ENCODE results near the gene THAP7. TPM values are rescaled to one million over a fixed set of nuclear protein-coding genes. Genes with fewer than 3 reads are reported as not detected.
"Not testable (repeated sequence)": the region's sequence is repeated elsewhere in the genome, so short reads cannot be mapped to it uniquely, and the experiment has no call there.

THAP7 gene
- total RNA-seq, 1 experiment from 2014 or later: 24.6 TPM

DNA sequence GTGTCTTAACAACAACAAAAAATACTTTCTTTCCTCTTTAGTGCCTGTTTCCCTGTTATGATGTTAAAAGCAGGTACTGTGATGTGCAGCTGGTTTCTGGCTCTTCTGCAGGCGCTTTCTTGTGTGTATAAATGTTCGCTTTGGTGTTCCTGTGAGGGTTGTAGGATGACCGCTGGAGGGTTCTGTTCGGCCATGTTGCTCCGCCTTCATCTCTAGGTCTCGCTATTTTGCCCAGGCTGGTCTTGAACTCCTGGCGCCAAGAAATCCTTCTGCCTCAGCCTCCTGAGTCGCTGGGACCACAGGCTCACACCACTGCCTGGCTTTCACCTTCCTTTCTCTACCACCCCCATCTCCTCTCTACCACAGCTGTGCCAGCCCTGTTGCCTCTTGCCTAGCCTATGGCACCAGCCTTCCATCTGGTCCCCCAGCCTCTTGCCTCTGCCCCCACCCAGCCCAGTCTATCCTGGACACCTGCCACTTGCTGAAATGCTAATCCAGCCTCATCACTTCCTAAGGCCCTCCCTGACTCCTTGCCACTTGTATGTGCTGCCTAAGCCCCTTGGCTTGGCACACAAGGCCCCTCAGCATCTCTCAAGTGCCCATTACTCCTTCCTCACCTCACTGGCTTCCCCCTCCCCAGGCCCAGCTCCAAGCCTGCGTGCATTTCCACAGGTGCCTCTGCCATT lies 49.4 kb upstream of the THAP7 start:
- no peak overlapping the region for H4K8ac ChIP-seq (replicated peaks; ENCODE audit: insufficient read length, low read depth, low read length)
- no peak overlapping the region for H2BK12ac ChIP-seq (ENCODE audit: insufficient read length, low read depth, low read length)
- peaks cover 5% of the 10 kb centered on the region; the same call in 1 of the 2 replicates for H3K4me1 ChIP-seq (ENCODE audit: insufficient read depth, low read length)
- no peaks in the 10 kb centered on the region for H3K79me1 ChIP-seq (ENCODE audit: insufficient read depth, low read depth, low read length, poor library complexity, severe bottlenecking)
- H3K79me2 ChIP-seq (ENCODE audit: insufficient read depth, low read length): no peaks in the 10 kb centered on the region
- no peaks in the 10 kb centered on the region for H3K36me3 Mint-ChIP-seq (ENCODE audit: insufficient read depth in 1 of 3, low read depth in 3 of 3)
- H3K9ac ChIP-seq (ENCODE audit: extremely low read depth, insufficient read length, low read length): no peak overlapping the region
- H2AK5ac ChIP-seq (ENCODE audit: insufficient read length, low read length): no peak overlapping the region
- H3K4me3 Mint-ChIP-seq: no peak overlapping the region
- no peak overlapping the region for H4K5ac ChIP-seq (ENCODE audit: insufficient read length, low read depth, low read length)
- no peak overlapping the region for H3T11ph ChIP-seq (ENCODE audit: low read length)
- no peak for DNase-seq
- H3K18ac ChIP-seq (ENCODE audit: insufficient read length, low read depth, low read length): no peak overlapping the region
- H2BK5ac ChIP-seq (ENCODE audit: insufficient read length, low read length): no peak overlapping the region
- H3K4ac ChIP-seq (ENCODE audit: low read depth, low read length): no peak overlapping the region
- H3K4me2 ChIP-seq (ENCODE audit: insufficient read depth, insufficient read length, low read length): no peak overlapping the region
- H3K14ac ChIP-seq (ENCODE audit: insufficient read depth, low read length): peak overlapping the region; percentile 5; the same call in 1 of the 2 replicates
- no peak overlapping the region for H4K91ac ChIP-seq (ENCODE audit: insufficient read length, low read depth, low read length)
- H3K9me3 ChIP-seq (ENCODE audit: control insufficient read depth, low read depth, low read length): no peaks in the 10 kb centered on the region
- no peaks in the 10 kb centered on the region for H4K20me1 ChIP-seq (ENCODE audit: control insufficient read depth, insufficient read depth, insufficient read length)
- no peak overlapping the region for H2BK20ac ChIP-seq (ENCODE audit: low read depth, low read length, poor library complexity, severe bottlenecking)
- peaks cover 23 to 31% of the 10 kb centered on the region in 2 experiments for H3K4me1 Mint-ChIP-seq
- no peaks in the 10 kb centered on the region for H3K23me2 ChIP-seq (ENCODE audit: insufficient read length, low read depth, low read length, poor library complexity, severe bottlenecking)
- peaks cover 2% of the 10 kb centered on the region for H3K27me3 Mint-ChIP-seq (ENCODE audit: low read depth)
- WGBS (ENCODE audit: extremely low coverage, insufficient read length, low lambda C conversion rate): no CpG with 5 or more reads among the region's 9 CpGs
- H3K9me3 Mint-ChIP-seq: no peaks in the 10 kb centered on the region; a peak in 1 of 5 replicates
- H3K27ac Mint-ChIP-seq: peak overlapping the region in 2 of 3 experiments; percentile 8 to 81; a peak in 4 of 7 replicates
- H2BK120ac ChIP-seq (ENCODE audit: low read depth, low read length, poor library complexity, severe bottlenecking): no peak overlapping the region
- no peak overlapping the region for H2BK15ac ChIP-seq (ENCODE audit: low read depth, low read length)
- no peak overlapping the region for H3K27ac ChIP-seq (ENCODE audit: insufficient read length, low read depth, low read length)
- TF ChIP-seq, protein P1, sequence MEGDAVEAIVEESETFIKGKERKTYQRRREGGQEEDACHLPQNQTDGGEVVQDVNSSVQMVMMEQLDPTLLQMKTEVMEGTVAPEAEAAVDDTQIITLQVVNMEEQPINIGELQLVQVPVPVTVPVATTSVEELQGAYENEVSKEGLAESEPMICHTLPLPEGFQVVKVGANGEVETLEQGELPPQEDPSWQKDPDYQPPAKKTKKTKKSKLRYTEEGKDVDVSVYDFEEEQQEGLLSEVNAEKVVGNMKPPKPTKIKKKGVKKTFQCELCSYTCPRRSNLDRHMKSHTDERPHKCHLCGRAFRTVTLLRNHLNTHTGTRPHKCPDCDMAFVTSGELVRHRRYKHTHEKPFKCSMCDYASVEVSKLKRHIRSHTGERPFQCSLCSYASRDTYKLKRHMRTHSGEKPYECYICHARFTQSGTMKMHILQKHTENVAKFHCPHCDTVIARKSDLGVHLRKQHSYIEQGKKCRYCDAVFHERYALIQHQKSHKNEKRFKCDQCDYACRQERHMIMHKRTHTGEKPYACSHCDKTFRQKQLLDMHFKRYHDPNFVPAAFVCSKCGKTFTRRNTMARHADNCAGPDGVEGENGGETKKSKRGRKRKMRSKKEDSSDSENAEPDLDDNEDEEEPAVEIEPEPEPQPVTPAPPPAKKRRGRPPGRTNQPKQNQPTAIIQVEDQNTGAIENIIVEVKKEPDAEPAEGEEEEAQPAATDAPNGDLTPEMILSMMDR (conservative IDR thresholded peaks at IDR 0.05): no peak
- no peak overlapping the region for H3K23ac ChIP-seq (ENCODE audit: insufficient read length, low read depth, low read length)
- no peak overlapping the region for H3K56ac ChIP-seq (ENCODE audit: insufficient read length, low read depth, low read length)
- H3K27me3 ChIP-seq (ENCODE audit: insufficient read depth, low read length): no peaks in the 10 kb centered on the region
- no peak overlapping the region for H2AFZ ChIP-seq (ENCODE audit: low read length)

DNA sequence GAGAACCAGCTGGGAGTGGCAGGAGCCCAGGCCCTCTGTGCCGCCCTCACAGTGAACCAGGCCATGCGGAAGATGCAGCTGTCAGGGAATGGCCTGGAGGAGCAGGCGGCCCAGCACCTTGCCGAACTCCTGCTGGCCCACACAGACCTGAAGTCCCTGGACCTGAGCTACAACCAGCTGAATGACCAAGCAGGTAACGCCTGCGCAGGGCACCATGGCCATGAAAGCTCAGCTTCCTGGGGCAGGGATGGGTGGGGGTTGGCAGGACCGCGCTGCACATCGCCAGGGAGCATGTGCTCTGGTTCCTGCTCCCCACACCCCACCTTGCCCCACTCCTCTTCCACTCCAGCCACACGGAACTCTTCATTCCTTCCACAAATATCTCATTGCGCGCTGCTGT lies 47.0 kb upstream of the THAP7 start:
- H3K79me2 ChIP-seq (ENCODE audit: insufficient read depth, low read length); H3K27me3 ChIP-seq (ENCODE audit: insufficient read depth, low read length); H3K9me3 Mint-ChIP-seq; H4K5ac ChIP-seq (ENCODE audit: insufficient read length, low read depth, low read length); H2AFZ ChIP-seq (ENCODE audit: low read length); H3K23ac ChIP-seq (ENCODE audit: insufficient read length, low read depth, low read length); H3K27ac ChIP-seq (ENCODE audit: insufficient read length, low read depth, low read length); H2BK12ac ChIP-seq (ENCODE audit: insufficient read length, low read depth, low read length); DNase-seq; H4K91ac ChIP-seq (ENCODE audit: insufficient read length, low read depth, low read length); H4K20me1 ChIP-seq (ENCODE audit: control insufficient read depth, insufficient read depth, insufficient read length); H3K18ac ChIP-seq (ENCODE audit: insufficient read length, low read depth, low read length); H3K4me2 ChIP-seq (ENCODE audit: insufficient read depth, insufficient read length, low read length); H3K36me3 Mint-ChIP-seq (ENCODE audit: insufficient read depth in 1 of 3, low read depth in 3 of 3); H3K9me3 ChIP-seq (ENCODE audit: control insufficient read depth, low read depth, low read length); H3K4ac ChIP-seq (ENCODE audit: low read depth, low read length); H3K4me3 Mint-ChIP-seq; H2AK5ac ChIP-seq (ENCODE audit: insufficient read length, low read length); H3K56ac ChIP-seq (ENCODE audit: insufficient read length, low read depth, low read length); H3K27ac Mint-ChIP-seq; H3K9ac ChIP-seq (ENCODE audit: extremely low read depth, insufficient read length, low read length); H2BK20ac ChIP-seq (ENCODE audit: low read depth, low read length, poor library complexity, severe bottlenecking); H2BK15ac ChIP-seq (ENCODE audit: low read depth, low read length); H2BK120ac ChIP-seq (ENCODE audit: low read depth, low read length, poor library complexity, severe bottlenecking); H4K8ac ChIP-seq (replicated peaks; ENCODE audit: insufficient read length, low read depth, low read length); H2BK5ac ChIP-seq (ENCODE audit: insufficient read length, low read length); H3K23me2 ChIP-seq (ENCODE audit: insufficient read length, low read depth, low read length, poor library complexity, severe bottlenecking); H3K4me1 ChIP-seq (ENCODE audit: insufficient read depth, low read length); H3T11ph ChIP-seq (ENCODE audit: low read length); H3K14ac ChIP-seq (ENCODE audit: insufficient read depth, low read length); H3K79me1 ChIP-seq (ENCODE audit: insufficient read depth, low read depth, low read length, poor library complexity, severe bottlenecking): not testable (repeated sequence)
- peaks cover 14% of the 10 kb centered on the region for H3K27me3 Mint-ChIP-seq (ENCODE audit: low read depth)
- peaks cover 31 to 35% of the 10 kb centered on the region in 2 experiments for H3K4me1 Mint-ChIP-seq
- no CpG with 5 or more reads among the region's 12 CpGs for WGBS (ENCODE audit: extremely low coverage, insufficient read length, low lambda C conversion rate)

Data from H9 (cell line).